Suppressor macrophage treated with lipopolysaccharide for 1 hour (primary cell): Measurements from ENCODE around the gene ZDHHC18.
"Not testable (repeated sequence)": the region's sequence is repeated elsewhere in the genome, so short reads cannot be mapped to it uniquely, and the experiment has no call there.

Experiments
- DNase-seq, 3 donors: peaks; one replicate each; pipeline ENCODE4 v3.0.0-alpha.2; 2020 to 2022

Gene ZDHHC18

DNA sequence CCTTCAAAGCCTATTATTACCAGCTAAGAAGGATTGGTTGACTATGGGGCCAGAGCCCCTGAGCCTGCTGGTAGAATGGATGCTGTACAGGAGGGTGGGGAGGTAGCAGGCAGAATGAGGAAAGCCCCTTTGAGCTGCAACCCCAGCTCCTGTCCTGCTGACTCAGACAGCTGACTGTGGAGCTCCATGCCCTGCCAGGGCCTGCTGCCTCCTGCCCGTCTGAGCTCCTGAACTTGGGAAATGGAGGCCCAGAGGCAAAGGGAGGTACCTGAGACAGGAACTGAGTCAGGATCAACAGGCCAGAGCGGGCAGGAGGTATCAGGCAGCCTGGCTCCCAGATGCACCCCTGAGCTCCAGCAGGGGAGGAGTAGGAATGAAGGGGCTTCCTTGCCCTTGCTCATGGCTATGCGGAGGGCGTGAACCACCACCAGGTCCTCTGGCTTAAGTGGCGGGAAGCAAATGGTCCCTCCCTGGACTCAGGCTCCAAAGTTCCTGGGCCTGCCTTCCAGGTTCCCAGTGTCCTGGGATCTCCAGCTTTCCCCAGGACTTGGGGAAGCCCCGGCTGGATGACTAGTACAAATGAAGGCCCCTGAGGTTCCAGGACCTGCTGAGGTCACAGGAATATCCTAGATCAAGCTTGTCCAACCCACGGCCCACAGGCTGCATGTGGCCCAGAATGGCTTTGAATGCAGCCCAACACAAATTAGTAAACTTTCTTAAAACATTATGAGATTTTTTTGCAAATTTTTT lies 32.6 kb downstream of the ZDHHC18 start:
- DNase-seq = peak in 2 of 3 donors; percentile 39 to 50

- DNase-seq = no peak
Measured at GRCh38 chr1:26861286-26861701, 34.8 kb downstream of the ZDHHC18 start.

- no peak for DNase-seq
Measured at GRCh38 chr1:26861889-26862378, 35.4 kb downstream of the ZDHHC18 start.

DNA sequence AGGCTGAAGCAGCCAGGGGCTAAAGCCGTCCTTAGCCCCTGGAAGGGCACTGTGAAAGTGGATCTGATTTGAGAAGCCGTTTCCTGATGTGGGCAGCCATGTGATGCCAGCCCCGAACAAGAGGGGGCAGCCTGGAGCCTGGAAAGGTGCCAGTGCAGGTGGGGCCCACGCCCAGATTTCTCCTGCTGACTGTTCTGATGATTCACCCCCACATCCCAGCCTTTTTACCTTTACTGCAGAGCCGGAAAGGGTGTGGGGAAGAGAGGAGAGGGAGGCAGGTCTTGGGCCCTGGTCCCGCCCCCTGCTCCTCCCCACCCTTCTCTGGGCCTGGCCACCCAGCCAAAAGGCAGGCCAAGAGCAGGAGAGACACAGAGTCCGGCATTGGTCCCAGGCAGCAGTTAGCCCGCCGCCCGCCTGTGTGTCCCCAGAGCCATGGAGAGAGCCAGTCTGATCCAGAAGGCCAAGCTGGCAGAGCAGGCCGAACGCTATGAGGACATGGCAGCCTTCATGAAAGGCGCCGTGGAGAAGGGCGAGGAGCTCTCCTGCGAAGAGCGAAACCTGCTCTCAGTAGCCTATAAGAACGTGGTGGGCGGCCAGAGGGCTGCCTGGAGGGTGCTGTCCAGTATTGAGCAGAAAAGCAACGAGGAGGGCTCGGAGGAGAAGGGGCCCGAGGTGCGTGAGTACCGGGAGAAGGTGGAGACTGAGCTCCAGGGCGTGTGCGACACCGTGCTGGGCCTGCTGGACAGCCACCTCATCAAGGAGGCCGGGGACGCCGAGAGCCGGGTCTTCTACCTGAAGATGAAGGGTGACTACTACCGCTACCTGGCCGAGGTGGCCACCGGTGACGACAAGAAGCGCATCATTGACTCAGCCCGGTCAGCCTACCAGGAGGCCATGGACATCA lies 36.5 kb downstream of the ZDHHC18 start, which contains the start of gene SFN:
TSS of gene SFN (plus strand) at position 369 of the 904 bp plus-strand sequence. CDS start at position 433, 64 bp downstream.
- DNase-seq = no peak

- DNase-seq = no peak
Measured at GRCh38 chr1:26863685-26864077, 37.2 kb downstream of the ZDHHC18 start.

DNA sequence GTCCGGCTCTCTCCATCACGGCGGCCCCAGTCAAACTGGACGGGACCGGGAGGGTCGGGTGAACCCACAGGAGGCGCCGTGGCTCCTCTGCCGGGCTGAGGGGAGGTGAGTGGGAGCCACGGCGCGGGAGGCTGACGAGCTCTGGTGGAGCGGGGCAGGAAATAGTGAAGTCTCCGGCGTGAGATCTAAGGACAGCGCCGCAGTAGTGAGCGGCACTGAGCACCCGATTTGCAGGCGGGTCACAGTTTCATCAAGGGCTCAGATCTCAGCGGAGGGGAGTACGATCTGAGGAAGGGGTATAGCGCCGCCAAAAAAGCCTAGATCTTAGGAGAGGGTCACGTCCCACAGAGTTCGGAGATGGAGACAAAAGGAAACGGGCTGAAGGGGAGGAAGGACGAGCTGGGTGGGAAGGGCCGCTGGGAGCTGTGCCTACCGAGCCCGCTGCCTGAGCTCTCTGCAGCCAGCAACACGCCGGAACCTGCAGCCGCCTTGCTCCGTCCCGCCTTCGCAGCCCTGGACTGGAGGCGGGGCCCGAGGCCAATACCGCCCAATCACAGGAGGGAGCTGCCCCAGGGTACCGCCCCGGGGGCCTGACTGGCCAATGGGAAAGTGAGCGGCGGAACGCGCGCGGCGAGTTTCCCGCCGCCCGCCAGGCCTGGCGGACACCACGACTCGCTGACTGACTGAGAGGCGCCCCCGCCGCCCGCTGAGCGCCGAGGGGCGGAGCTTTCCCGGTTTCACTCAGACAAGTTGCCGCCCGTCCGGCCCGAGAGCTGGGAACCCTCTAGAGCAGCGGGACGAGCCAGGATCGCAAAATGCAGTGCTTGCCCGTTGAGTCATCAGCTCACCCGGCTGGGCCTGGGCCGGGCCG lies 38.4 kb downstream of the ZDHHC18 start:
- peak; percentile 98 to 99 (median 99) for DNase-seq

DNA sequence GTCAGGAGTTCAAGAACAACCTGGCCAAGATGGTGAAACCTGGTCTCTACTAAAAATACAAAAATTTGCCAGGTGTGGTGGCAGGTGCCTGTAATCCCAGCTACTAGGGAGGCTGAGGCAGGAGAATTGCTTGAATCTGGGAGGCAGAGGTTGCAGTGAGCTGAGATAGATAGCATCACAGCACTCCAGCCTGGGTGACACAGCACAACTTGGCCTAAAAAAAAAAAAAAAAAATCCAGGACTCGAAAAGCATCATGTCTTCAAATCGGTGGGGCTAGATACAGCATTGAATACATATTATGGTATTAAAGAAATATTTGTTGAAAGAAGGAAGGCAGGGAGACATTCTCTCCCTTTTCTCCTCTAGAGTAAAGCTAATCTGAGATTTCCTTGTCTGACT lies 46.6 kb downstream of the ZDHHC18 start:
- not testable (repeated sequence) for DNase-seq

GRCh38 chr1:26874896-26875295 lies 48.4 kb downstream of the ZDHHC18 start:
- DNase-seq = no peak

DNA sequence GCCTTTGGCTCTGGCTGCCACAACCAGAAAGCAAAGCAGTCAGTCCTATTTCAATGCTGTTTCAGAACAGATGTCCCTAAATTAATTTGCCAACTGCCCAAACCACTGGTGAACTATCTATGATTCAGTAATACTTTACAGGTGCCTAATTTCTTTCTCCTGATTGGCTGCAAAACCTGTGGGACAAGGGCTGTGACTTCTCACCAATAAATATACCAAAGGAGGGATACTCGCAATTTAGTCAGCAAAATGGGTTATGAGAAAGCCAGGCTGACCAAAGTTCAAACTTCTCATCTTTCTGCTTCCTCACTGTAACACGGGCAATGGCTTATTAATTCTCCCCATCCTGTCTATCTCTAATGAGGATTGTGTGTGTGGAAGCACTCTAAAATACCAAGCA lies 50.8 kb downstream of the ZDHHC18 start:
- DNase-seq = no peak

GRCh38 chr1:26879793-26880192 lies 53.3 kb downstream of the ZDHHC18 start:
- DNase-seq = no peak

DNA sequence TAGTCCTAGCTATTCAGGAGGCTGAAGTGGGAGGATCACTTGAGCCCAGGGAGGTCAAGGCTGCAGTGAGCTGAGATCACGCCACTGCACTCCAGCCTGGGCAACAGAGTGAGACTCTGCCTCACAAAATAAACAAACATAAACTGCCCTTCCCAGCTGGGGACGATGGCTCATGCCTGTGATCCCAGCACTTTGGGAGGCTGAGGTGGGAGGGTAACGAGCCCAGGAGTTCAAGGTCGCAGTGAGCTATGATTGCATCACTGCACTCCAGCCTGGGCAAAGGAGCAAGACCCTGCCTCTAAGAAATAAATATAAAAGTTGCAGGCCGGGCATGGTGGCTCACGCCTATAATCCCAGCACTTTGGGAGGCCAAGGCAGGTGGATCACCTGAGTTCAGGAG lies 55.1 kb downstream of the ZDHHC18 start:
- DNase-seq = not testable (repeated sequence)

- no peak for DNase-seq
Measured at GRCh38 chr1:26882696-26883463, 56.4 kb downstream of the ZDHHC18 start.

DNA sequence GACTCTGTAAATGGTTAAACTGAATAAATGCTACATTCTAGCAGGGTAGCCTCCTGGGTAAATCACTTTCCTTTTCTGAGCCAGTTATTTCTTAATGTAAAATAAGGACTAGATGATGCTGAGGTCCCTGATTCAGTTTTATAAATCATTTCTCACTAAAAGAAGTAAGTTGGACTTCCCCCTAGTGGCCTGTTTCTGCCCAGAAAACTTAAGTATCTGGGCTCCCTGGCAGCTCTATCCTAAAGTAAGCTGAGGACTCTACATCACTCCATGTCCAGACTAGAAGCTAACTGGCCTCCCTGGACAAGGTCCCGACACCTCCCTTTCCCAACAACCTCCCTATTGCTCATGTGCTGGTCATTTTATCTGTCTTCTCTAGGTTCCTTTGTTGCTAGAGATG lies 60.6 kb downstream of the ZDHHC18 start:
- DNase-seq = peak; percentile 48 to 53 (median 52)

- no peak for DNase-seq
Measured at GRCh38 chr1:26888231-26888630, 61.7 kb downstream of the ZDHHC18 start.

DNA sequence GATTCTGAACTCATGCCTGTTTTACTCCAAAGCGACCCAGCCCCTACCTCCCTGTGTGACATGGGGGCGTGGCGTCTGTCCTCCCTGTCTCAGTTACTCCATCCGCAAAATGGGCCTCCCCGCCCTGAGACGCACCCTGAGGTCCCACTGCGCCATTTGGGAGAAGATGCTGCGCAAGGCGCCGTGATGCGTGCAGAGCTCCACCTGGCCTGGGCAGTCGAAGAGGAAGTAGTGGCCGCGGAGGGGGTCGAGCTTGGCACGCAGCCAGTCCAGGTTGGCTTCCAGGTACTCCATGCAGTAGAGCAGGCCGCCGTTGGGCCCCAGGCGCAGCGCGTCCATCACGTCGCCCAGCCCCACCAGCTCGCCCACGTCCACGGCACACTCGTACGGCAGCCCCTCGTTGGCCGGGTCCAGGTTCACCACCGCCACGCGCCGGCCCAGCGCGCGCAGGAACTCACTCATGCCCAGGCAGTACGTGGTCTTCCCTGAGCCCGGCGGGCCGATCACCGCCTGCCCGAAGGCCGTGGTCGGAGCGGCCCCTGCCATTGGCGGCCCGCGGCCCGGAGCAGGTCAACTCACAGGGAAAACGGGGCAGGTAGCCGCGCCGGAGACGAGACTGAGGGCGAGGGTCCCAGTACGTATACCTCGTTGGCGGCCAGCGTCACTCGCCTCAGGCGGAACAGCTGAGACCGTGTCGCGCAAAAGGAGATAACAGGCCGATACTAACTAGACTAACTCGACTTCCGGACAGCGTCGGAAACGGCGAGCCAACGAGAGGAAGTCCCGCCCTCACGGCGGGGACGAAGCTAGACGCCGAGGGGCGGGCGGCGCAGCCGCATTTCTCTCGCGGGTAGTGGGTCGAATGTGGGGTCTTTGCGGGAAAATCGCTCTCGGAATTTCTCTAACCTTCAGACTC lies 63.3 kb downstream of the ZDHHC18 start, which contains the start of gene GPN2:
TSS of gene GPN2 (minus strand) at position 733 of the 916 bp plus-strand sequence. CDS start at position 546, 187 bp downstream.
- peak; percentile 75 to 88 (median 81) for DNase-seq

GRCh38 chr1:26890467-26890796 lies 63.9 kb downstream of the ZDHHC18 start:
- DNase-seq = no peak

DNA sequence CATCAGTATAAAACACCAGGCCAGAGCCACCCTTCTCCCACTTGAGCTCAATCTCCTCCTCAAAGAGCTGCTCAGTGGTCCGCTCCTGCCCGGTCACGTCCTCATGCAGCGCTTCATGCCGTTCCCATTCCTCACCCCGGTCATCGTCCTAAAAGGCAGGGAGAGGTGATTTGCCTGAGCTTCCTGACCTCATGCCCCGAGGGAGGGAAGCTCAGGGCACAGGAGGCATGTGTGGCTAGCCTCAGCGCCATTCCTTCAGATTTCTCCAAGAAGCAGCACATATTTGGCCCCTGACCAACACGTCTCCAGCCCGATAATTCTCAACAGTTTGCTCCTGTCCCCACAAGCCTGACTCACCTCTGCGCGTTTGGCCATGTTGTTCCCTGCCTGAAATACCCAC lies 67.8 kb downstream of the ZDHHC18 start:
- DNase-seq = no peak

DNA sequence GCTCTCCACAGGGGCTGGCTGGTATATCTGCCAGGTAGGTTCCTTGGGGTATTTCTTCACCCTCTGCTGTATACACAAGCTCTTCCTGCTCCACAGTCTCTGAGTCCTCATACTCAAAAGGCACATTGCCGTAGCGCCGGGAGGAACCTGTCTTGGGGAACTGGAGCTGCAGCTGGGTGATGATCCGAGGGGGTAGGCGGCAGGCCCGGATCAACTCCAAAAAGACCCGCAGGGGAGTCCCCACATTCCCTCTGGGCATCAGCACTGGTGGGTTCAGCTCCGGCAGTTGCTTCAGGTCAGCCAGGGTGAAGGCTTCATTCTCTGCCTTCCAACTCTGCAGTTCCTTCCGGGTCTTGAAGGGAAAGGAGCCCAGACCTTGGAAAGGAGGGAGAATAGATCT lies 70.9 kb downstream of the ZDHHC18 start:
- DNase-seq = no peak

DNA sequence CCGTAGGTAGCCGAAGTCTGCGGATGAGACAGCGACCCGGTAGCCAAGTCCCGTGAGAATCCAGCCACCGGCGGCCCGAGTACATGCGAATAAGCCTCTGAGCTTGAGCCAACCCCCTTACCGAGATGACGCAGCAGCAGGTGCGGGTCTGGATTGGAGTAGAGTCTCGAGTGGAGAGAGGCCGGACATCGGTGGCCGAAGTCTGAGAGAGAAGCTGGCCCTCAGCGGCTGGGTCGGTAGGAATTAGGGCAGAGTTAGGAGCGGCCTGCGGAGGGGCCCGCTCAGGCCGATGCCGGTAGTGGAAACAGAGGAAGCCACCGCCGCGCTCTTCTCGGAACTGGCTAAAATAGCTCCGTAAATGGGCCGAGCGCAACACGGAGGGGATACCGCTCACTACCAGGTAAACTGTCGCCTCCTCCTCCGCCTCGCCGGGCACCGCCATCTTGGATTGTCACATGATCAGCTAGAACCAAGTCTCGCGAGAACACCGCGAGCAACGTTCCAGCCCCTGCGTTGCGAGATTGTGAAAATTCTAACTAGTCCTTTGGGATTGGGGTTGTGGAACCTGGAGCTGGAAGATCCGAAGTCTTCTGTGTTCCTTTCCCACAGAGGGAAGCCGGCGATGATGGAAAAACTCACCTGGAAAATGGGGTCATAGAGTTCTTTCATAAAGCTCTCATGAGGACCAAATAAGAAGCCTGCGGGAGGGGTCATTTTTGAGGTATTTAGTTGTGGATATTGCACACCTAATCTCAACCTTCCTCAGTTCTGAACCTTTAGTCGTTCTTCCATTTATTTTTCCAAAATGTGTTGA lies 73.7 kb downstream of the ZDHHC18 start, which contains the start of gene GPATCH3:
TSS of gene GPATCH3 (minus strand) at position 467 of the 814 bp plus-strand sequence. CDS start at position 442, 25 bp downstream.
- DNase-seq = peak; percentile 95 to 98 (median 96)
